ENCODE data around the gene CLPTM1L.
A peak's percentile ranks its signal among the peaks of the same experiment; 100 is the strongest.

The CLPTM1L gene

GRCh38 chr5:1294206-1294834 lies 50.6 kb downstream of the CLPTM1L start:
- Histone ChIP-seq H3K4me1 (ENCODE audit: control insufficient read depth, insufficient read depth, low read depth, low read length) (peaks cover 11% of the 10 kb centered on the region), H4K8ac (ENCODE audit: low read length) (no peak overlapping the region), H3K9me3 (ENCODE audit: control insufficient read depth, low read length) (no peaks in the 10 kb centered on the region), H3K36me3 (ENCODE audit: control insufficient read depth in 1 of 2, insufficient read depth in 2 of 2, low read depth in 1 of 2, low read length in 2 of 2) (peaks cover 0 to 6% of the 10 kb centered on the region in 2 experiments), H3K14ac (ENCODE audit: low read length in 2 of 2) (no peak overlapping the region), H3K18ac (ENCODE audit: low read depth in 1 of 2, low read length in 2 of 2) (no peak overlapping the region), H2BK12ac (ENCODE audit: low read length in 2 of 2) (no peak overlapping the region), H2BK120ac (ENCODE audit: low read depth, low read length) (no peak overlapping the region), H2BK15ac (ENCODE audit: low read depth, poor library complexity, severe bottlenecking) (no peak overlapping the region), H4K91ac (ENCODE audit: low read length) (no peak overlapping the region), H2AK5ac (ENCODE audit: low read length, severe bottlenecking) (no peak overlapping the region), H3K4me2 (ENCODE audit: low read length, poor library complexity, severe bottlenecking) (peak overlapping the region; percentile 22), H3K27me3 (ENCODE audit: control insufficient read depth in 1 of 2, insufficient read depth in 1 of 2, low read length in 2 of 2) (peaks cover 42 to 60% of the 10 kb centered on the region in 2 experiments), H3K4me3 (ENCODE audit: insufficient read depth in 1 of 2, low read depth in 1 of 2, low read length in 2 of 2) (peak overlapping the region in 1 of 2 experiments; percentile 14), H3K9ac (ENCODE audit: low read length) (no peak overlapping the region), H3K4ac (ENCODE audit: low read depth in 1 of 2, low read length in 2 of 2) (no peak overlapping the region), H3K27ac (ENCODE audit: low read length, poor library complexity, severe bottlenecking) (no peak overlapping the region), H3K23ac (ENCODE audit: low read length in 2 of 2) (no peak overlapping the region), H2BK5ac (ENCODE audit: low read depth, low read length, poor library complexity, severe bottlenecking) (no peak overlapping the region), H2AFZ (ENCODE audit: low read depth, low read length) (no peak overlapping the region), H3K79me1 (replicated peaks; ENCODE audit: low read length, poor library complexity, severe bottlenecking) (no peaks in the 10 kb centered on the region)
- DNase-seq = no peak
- 43% methylated on average over 58 of the region's 69 CpGs for WGBS

- no peak overlapping the region for H2AFZ ChIP-seq (ENCODE audit: low read depth, low read length)
- no peak overlapping the region for H2BK15ac ChIP-seq (ENCODE audit: low read depth, poor library complexity, severe bottlenecking)
- H3K4me1 ChIP-seq (ENCODE audit: control insufficient read depth, insufficient read depth, low read depth, low read length) = peaks cover 11% of the 10 kb centered on the region
- H3K27ac ChIP-seq (ENCODE audit: low read length, poor library complexity, severe bottlenecking) = no peak overlapping the region
- H3K9me3 ChIP-seq (ENCODE audit: control insufficient read depth, low read length) = no peaks in the 10 kb centered on the region
- H3K4ac ChIP-seq (ENCODE audit: low read depth in 1 of 2, low read length in 2 of 2) = no peak overlapping the region
- no peaks in the 10 kb centered on the region for H3K79me1 ChIP-seq (replicated peaks; ENCODE audit: low read length, poor library complexity, severe bottlenecking)
- H2AK5ac ChIP-seq (ENCODE audit: low read length, severe bottlenecking) = no peak overlapping the region
- H2BK12ac ChIP-seq (ENCODE audit: low read length in 2 of 2) = no peak overlapping the region
- H2BK120ac ChIP-seq (ENCODE audit: low read depth, low read length) = no peak overlapping the region
- DNase-seq = no peak
- H4K91ac ChIP-seq (ENCODE audit: low read length) = no peak overlapping the region
- H3K27me3 ChIP-seq (ENCODE audit: control insufficient read depth in 1 of 2, insufficient read depth in 1 of 2, low read length in 2 of 2) = peaks cover 35 to 54% of the 10 kb centered on the region in 2 experiments
- no peak overlapping the region for H3K23ac ChIP-seq (ENCODE audit: low read length in 2 of 2)
- no peak overlapping the region for H2BK5ac ChIP-seq (ENCODE audit: low read depth, low read length, poor library complexity, severe bottlenecking)
- no peak overlapping the region for H3K4me2 ChIP-seq (ENCODE audit: low read length, poor library complexity, severe bottlenecking)
- no peak overlapping the region for H3K4me3 ChIP-seq (ENCODE audit: insufficient read depth in 1 of 2, low read depth in 1 of 2, low read length in 2 of 2)
- 93% methylated on average over 58 of the region's 60 CpGs for WGBS
- H4K8ac ChIP-seq (ENCODE audit: low read length) = no peak overlapping the region
- no peak overlapping the region for H3K18ac ChIP-seq (ENCODE audit: low read depth in 1 of 2, low read length in 2 of 2)
- no peak overlapping the region for H3K14ac ChIP-seq (ENCODE audit: low read length in 2 of 2)
- no peak overlapping the region for H3K9ac ChIP-seq (ENCODE audit: low read length)
- H3K36me3 ChIP-seq (ENCODE audit: control insufficient read depth in 1 of 2, insufficient read depth in 2 of 2, low read depth in 1 of 2, low read length in 2 of 2) = peaks cover 0 to 6% of the 10 kb centered on the region in 2 experiments
Observed at GRCh38 chr5:1293416-1294205, 51.3 kb downstream of the CLPTM1L start.

- Histone ChIP-seq H2BK15ac (ENCODE audit: low read depth, poor library complexity, severe bottlenecking) (no peak overlapping the region), H3K36me3 (ENCODE audit: control insufficient read depth in 1 of 2, insufficient read depth in 2 of 2, low read depth in 1 of 2, low read length in 2 of 2) (peaks cover 0 to 6% of the 10 kb centered on the region in 2 experiments), H3K79me1 (replicated peaks; ENCODE audit: low read length, poor library complexity, severe bottlenecking) (no peaks in the 10 kb centered on the region), H3K4me1 (ENCODE audit: control insufficient read depth, insufficient read depth, low read depth, low read length) (peaks cover 11% of the 10 kb centered on the region), H2AK5ac (ENCODE audit: low read length, severe bottlenecking) (no peak overlapping the region), H3K18ac (ENCODE audit: low read depth in 1 of 2, low read length in 2 of 2) (no peak overlapping the region), H3K23ac (ENCODE audit: low read length in 2 of 2) (no peak overlapping the region), H3K27me3 (ENCODE audit: control insufficient read depth in 1 of 2, insufficient read depth in 1 of 2, low read length in 2 of 2) (peaks cover 28 to 48% of the 10 kb centered on the region in 2 experiments), H3K14ac (ENCODE audit: low read length in 2 of 2) (no peak overlapping the region), H3K4ac (ENCODE audit: low read depth in 1 of 2, low read length in 2 of 2) (no peak overlapping the region), H4K91ac (ENCODE audit: low read length) (no peak overlapping the region), H3K4me3 (ENCODE audit: insufficient read depth in 1 of 2, low read depth in 1 of 2, low read length in 2 of 2) (no peak overlapping the region), H3K27ac (ENCODE audit: low read length, poor library complexity, severe bottlenecking) (no peak overlapping the region), H3K9me3 (ENCODE audit: control insufficient read depth, low read length) (peaks cover 5% of the 10 kb centered on the region), H3K9ac (ENCODE audit: low read length) (no peak overlapping the region), H2BK5ac (ENCODE audit: low read depth, low read length, poor library complexity, severe bottlenecking) (no peak overlapping the region), H2AFZ (ENCODE audit: low read depth, low read length) (no peak overlapping the region), H4K8ac (ENCODE audit: low read length) (no peak overlapping the region), H2BK120ac (ENCODE audit: low read depth, low read length) (no peak overlapping the region), H3K4me2 (ENCODE audit: low read length, poor library complexity, severe bottlenecking) (no peak overlapping the region), H2BK12ac (ENCODE audit: low read length in 2 of 2) (no peak overlapping the region)
- no peak for DNase-seq
- 90% methylated on average over 30 of the region's 30 CpGs for WGBS
Observed at GRCh38 chr5:1292846-1293415, 52.0 kb downstream of the CLPTM1L start.

GRCh38 chr5:1292139-1292538 lies 52.8 kb downstream of the CLPTM1L start:
- Histone ChIP-seq H2BK12ac (ENCODE audit: low read length in 2 of 2) (no peak overlapping the region), H2BK15ac (ENCODE audit: low read depth, poor library complexity, severe bottlenecking) (no peak overlapping the region), H3K27ac (ENCODE audit: low read length, poor library complexity, severe bottlenecking) (no peak overlapping the region), H2BK120ac (ENCODE audit: low read depth, low read length) (no peak overlapping the region), H3K4me2 (ENCODE audit: low read length, poor library complexity, severe bottlenecking) (no peak overlapping the region), H3K9me3 (ENCODE audit: control insufficient read depth, low read length) (peaks cover 8% of the 10 kb centered on the region), H4K91ac (ENCODE audit: low read length) (no peak overlapping the region), H3K79me1 (replicated peaks; ENCODE audit: low read length, poor library complexity, severe bottlenecking) (no peaks in the 10 kb centered on the region), H3K4ac (ENCODE audit: low read depth in 1 of 2, low read length in 2 of 2) (no peak overlapping the region), H3K36me3 (ENCODE audit: control insufficient read depth in 1 of 2, insufficient read depth in 2 of 2, low read depth in 1 of 2, low read length in 2 of 2) (peaks cover 0 to 6% of the 10 kb centered on the region in 2 experiments), H3K18ac (ENCODE audit: low read depth in 1 of 2, low read length in 2 of 2) (no peak overlapping the region), H2AFZ (ENCODE audit: low read depth, low read length) (no peak overlapping the region), H3K4me1 (ENCODE audit: control insufficient read depth, insufficient read depth, low read depth, low read length) (peaks cover 11% of the 10 kb centered on the region), H2AK5ac (ENCODE audit: low read length, severe bottlenecking) (no peak overlapping the region), H3K9ac (ENCODE audit: low read length) (no peak overlapping the region), H2BK5ac (ENCODE audit: low read depth, low read length, poor library complexity, severe bottlenecking) (no peak overlapping the region), H3K4me3 (ENCODE audit: insufficient read depth in 1 of 2, low read depth in 1 of 2, low read length in 2 of 2) (no peak overlapping the region), H3K27me3 (ENCODE audit: control insufficient read depth in 1 of 2, insufficient read depth in 1 of 2, low read length in 2 of 2) (peaks cover 23 to 42% of the 10 kb centered on the region in 2 experiments), H3K23ac (ENCODE audit: low read length in 2 of 2) (no peak overlapping the region), H3K14ac (ENCODE audit: low read length in 2 of 2) (no peak overlapping the region), H4K8ac (ENCODE audit: low read length) (no peak overlapping the region)
- 88% methylated on average over 6 of the region's 6 CpGs for WGBS
- DNase-seq = no peak

Measured in mesenchymal stem cell (in vitro differentiated cells and primary cell).